ENCODE data around the gene SCN2B.

Gene SCN2B

DNA sequence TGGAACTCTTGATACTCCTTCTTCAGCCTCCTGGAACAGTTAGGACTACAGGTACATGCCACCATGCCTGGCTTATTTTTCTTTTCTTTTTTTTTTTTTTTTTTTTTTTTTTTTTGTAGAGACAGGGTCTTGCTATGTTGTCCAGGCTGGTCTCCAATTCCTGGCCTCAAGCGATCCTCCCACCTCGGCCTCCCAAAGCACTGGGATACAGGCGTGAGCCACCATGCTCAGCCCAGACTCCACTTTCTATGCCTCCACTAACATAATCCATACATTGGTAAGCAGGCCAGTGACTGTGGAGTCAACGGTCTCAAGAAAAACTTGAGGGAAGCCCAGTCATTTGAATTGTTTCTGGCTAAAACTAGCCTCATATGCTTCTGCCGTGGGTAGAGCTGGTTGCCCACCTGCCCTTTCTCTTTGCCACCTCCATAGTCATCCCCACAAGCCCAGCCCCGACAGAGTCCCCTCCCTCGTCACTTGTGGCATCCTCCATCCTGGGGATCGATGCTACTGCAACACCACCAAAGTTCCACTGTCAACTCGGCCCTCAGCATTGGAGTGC, 2.4 kb downstream of the SCN2B start:
- no peak for DNase-seq

DNA sequence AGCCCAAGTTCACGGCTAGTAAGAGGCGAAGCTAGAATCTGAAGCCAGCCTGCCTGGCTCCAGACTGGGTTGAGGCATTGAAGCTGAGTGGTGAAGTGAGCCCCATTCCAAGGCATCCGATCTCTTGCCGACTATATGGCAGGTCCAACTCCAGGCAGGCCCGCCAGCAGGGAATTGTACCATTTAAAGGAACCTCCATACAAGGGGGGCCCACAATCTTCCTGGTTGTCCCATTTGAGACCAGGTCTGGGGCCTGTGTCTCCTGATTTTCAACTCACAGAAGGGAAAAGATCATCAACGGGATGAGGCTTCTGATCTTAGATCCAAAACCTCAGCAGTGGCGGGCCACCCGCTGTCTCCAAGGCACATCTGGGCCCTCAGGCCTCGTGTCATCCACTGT, 4.1 kb downstream of the SCN2B start:
- no peak for DNase-seq

DNA sequence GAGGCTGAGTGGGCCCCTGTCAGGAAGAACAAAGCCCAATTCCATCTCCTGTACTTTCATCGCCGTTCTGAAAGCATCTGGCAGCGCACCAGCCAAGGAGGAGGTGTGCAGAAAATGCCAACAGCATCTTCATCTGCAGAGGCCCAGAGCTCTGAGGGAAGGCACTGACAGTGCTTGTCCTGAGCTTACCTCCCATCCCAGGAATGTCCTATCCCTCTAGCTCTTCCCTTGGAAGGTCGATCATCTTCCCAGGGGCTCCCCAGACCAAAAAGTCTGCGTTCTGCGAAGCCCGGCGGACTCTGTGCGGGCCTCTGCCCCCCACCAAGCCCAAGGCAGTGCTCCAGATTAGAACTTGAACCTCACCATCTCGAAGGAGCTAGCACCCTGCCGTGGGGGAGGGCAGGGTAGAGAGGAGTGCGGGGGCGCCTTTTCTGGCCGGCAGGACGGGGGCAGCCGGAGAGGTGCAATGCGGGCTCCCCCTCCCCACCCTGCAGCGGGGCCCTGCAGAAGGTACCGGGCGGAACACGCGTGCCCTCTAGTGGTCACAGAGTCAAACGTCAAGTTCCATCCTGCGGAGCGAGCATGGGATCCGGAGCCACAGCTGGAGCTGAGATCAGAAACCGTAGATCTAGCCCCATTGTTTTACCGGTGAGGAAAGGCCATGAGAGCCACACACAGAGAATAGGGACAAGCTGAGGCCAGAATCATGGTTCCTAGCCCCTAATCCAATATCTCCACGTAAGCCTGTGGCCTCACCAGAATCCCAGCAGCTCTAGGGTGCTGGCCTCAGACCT, 5.0 kb downstream of the SCN2B start:
- peak; percentile 60 for DNase-seq

DNA sequence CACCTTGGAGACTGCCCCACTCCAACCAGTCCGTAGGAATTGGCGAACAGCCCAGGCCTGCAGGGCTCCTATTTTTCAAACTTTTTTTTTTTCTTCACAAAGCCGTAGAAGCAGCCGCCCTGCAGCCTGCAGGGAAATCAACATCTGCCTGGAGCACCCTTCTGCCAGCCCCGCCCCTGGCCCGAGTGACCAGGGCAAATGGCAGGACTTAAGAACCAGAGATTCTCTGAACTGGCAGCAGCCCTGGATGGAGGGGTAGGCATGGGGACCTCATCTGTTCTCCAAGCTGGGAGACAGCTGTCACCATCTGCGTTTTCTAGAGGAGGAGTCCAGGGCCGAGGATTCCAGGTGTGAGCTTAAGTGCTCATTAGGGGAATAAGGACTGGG, 5.6 kb downstream of the SCN2B start:
- no peak for DNase-seq

DNA sequence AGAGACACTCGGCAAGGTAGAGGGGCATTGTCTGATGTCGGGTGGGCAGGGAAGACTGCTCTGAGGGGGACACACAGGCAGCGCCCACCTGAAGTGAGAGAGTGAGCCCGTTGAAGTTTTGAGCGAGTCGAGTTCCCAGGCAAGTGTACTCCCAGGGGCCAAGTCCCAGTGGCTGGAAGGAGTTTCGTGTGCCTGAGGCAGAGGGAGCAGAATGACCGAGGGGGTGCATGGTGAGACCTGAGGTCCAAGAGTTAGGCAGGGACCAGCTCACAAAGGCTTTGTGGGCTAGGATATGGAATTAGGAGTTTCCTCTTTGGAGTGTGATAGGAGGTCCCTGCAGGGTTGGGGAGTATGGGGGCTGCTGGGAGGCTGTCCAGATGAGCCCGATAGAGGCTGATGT, 6.2 kb downstream of the SCN2B start:
- DNase-seq: no peak

DNA sequence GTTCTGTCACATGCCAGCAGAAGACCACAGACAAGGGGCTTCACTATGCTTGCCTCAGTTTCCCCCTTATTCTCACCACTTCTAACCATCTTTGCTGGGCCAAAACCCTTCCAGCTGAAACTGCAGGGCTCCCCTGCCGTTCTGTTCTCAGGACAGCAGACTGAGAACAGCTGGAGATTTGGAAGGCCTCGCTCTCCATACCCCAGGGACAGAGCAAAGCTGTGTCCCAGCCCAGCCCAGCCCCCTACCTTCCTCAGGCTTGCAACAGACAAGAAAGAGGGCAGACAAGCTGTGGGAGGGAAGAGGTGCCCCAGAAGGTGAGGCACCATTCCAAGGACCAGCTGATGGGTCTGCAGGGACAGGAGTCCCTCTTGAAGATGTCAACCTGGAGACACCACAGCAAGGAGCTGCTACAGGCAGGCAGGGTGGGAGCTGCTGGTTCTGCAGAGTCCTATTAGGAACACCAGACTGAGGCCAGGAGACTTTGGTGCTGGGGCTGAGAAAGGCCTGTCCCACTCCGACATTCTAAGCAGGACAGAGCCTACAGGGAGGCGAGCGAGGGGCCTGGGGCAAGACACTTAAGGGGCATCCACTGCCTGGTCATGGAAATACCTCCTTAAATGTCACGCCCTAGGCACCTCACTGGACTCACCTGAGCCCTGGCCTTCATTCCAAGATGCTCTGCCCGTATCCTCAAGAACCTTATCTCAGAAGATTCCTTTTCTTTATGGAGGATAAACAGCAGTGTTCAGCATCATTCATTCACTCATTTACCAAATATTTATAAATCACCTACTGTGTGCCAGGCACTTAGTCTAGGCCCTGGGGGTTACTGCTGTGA, 6.9 kb downstream of the SCN2B start:
- no peak for DNase-seq

DNA sequence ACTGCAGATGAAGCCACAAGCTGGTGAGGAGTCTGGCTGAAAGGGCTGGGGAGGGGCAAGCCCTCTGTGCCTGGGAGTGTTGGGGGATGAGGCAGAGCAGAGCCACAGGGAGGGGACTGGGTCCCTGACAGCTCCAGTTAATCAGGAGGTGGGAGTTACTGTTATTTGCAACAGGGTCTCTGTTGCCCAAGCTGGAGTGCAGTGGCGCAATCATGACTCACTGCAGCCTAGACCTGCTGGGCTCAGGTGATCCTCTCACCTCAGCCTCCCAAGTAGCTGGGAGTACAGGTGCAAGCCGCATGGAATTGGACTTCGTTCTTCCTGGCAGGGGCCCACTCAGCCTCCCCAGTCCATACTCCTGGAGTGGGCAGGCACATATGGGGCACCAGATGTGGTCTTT, 7.7 kb downstream of the SCN2B start:
- no peak for DNase-seq

DNA sequence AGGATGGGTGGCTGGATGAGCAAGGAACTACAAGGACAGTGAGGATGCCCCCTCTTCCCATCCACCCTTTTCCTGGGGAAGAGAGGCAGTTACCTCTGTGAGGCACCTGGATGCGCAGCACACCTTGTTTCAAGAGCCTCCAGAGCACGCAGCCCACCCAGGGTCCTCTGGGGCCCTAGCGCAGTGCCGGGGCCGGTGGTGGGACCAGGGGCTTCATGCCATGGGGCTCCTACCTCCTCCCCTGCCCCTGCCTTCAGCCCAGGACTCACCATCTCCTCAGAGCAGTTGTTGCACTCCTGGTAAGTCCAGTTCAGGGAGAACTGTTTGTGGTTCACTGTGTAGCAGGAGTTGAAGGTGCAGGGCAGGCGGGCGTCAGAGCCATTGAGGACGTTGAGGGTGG, 8.1 kb downstream of the SCN2B start:
- DNase-seq: no peak

DNA sequence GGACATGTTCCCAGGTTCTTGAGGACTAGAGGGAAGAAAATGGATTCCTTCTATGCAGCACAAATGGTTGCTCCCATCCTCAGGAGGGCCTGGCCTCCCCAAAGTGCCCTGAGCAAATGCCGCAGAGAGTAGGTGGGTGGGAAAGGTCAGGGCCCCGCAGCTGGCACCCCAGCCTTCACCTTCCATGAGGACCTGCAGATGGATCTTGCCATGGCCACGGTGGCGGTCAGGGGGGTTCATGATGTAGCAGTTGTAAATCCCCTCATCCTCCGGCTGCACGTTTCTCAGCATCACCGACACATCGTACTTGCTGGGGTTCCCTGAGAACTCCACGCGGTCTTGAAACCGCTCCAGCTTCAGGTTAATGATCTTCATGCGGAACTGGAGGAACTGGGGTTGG, 8.5 kb downstream of the SCN2B start:
- no peak for DNase-seq

DNA sequence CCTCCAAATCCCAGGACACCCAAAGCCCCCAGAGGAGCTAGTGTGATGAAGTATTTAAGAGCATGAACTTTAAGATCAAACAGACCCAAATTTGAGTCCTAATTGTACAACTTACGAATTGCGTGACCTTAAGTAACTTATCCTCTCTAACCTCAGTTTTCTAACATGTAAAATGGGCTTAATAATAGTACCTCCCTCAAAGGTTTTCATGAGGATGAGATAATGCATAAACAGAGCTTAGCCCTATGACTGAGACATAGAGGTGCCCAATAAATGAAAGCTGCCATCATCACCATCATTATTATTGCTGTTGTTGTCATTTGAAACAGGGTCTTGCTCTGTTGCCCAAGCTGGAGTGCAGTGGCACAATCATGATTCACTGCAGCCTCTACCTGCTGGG, 9.2 kb downstream of the SCN2B start:
- no peak for DNase-seq

DNA sequence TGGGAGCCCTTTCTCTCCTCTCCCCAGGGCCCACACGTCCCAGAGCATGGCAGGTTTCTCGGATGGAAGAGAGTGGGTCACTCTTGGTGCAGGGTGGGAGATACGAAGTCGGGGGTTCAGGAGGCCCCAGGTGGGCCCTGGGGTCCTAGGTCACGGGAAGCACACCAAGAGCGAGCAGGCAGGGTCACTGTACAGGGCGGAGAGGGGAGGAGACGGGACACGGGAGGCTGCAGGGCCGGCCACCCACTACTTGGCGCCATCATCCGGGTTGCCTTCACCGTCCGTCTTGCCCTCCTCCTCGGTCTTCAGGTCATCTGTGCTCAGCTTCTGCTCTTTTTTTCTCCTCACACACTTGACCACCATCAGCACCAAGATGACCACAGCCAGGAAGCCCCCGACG, 9.8 kb downstream of the SCN2B start:
- DNase-seq: no peak

DNA sequence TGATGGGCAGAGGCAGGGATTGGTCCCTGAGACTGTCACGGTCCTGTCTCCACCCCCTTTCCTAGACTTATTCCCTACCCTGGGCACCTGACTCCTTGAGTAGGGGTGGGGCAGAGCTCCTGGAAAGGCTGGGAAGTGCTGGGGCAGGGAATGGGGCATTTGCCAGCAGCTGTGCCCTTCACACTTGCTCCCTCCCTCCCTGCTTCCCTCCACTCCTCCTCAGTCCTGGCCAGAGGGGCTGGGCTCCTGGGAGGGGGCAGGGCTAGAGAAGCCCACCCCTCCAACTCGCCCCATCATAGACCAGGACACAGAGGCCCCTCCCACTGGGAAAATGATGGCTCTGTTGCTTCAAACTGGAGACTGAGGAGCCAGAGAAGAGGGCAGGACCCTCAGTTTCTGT, 11.6 kb downstream of the SCN2B start:
- no peak for DNase-seq

DNA sequence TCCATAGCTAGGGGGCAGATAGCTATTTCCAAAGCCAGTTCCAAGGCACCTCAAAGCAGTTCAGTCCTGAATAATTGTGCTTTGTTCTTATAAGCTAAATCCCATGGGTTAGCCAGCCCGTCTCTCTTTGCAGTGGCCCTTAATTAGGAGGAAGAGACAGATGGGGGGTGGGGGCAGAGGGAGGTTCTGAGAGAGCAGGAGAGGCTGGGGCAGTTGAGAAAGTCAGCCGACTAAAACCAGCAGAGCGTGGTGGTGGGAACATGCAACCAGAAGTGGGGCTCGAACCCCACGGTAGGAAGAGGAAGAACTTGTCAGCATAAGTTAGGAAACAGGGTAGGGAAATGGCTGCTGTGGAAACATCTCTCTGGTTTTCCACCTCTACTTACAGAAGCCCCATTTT, 12.9 kb downstream of the SCN2B start:
- no peak for DNase-seq

DNA sequence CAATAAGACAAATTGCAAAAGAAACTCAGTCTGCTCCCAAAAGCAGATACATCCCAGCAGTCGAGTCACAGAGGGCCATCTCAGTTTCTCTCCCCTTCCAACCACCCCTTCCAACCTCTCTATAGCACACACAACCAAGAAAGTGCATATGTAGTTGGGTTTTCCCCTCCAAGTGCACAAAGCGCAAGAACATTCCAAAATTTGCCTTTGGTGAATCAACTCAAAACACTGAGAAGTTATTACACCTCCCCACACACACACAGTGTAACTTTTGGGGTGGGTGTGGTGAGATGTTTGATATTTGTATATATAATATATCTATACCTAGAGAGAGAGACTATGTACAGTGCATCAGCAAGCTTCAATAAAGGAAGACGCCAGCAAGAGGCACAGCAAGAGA, 13.6 kb downstream of the SCN2B start:
- DNase-seq: no peak

DNA sequence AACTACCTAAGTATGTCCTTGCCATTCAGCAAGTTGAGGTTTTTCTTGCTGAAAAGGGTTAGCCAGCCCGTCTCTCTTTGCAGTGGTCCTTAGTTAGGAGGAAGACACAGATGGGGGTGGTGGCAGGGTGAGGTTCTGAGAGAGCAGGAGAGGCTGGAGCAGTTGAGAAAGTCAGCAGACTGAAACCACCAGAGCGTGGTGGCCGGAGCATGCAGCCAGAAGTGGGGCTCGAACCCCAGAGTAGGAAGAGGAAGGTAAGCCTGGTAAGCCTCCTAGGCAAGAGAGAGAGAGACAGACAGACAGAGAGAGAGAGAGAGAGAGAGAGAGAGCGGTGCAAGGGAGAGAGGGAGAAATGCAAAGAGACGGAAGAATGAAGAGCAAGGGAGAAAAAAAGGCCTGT, 14.7 kb downstream of the SCN2B start:
- no peak for DNase-seq

DNA sequence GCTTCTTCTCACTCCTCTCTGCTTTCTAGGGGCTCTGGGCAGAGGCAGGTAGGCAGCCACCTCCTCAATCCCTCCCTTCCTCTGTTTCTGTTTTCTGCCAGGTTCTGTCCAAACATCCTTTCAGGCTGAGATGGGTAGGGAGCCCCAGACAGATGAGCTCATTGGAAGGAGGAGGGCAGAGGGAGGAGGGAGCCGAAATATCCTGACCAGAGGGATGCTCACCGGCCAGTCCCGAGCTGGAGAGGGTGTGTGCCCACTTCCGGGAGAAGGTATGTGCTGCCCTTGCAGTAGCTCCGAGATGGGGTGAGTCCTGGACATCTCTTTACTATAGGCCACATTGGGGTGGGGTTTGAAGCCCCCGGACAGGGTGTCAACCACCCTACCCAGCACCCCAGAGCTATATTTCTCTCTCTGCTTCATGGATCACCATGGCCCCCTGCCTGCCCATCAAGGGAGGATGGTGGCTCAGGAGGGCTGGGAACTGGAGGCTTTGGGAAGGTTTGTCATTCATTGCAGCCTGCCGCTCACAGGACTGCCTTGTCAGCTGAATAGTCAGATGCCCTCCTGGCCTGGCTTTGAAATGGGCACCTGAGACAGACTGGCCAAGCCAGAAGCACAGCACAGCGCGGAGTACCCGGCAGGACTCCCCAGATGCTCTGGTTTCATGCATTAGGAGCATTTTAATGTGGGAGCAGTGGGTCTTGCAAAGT, 19.1 kb downstream of the SCN2B start:
- no peak for DNase-seq

DNA sequence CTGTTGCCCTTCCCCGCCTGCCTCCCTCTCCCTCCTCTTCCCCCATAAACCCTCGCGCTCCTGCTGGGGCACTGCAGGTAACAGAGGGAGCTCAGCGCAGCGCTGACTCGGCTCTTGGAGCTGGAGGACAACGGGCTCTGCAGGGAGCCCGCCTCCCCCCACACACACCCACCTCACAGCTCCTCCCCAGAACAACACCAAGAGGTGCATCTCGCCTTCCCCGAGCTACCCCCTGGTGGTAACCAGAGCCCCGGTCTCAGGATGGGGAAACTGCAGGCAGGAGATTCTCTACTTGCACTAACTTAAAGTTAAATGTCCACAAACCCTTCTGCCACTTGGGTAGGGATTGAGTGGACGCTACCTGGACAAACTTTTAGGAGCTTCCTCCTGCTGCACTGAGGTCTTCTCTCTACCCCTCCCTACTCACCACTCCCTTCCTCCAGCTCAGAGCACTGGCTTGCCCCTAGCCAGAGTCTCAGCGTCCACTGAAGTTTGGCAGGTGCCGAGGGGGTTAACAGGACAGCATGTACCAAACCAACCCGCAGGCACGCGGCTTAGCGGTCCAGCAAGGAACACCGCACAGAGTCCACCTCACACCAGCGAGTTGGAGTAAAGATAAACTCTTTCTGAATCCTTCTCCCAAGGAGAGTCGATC, 19.8 kb downstream of the SCN2B start:
- DNase-seq: no peak

DNA sequence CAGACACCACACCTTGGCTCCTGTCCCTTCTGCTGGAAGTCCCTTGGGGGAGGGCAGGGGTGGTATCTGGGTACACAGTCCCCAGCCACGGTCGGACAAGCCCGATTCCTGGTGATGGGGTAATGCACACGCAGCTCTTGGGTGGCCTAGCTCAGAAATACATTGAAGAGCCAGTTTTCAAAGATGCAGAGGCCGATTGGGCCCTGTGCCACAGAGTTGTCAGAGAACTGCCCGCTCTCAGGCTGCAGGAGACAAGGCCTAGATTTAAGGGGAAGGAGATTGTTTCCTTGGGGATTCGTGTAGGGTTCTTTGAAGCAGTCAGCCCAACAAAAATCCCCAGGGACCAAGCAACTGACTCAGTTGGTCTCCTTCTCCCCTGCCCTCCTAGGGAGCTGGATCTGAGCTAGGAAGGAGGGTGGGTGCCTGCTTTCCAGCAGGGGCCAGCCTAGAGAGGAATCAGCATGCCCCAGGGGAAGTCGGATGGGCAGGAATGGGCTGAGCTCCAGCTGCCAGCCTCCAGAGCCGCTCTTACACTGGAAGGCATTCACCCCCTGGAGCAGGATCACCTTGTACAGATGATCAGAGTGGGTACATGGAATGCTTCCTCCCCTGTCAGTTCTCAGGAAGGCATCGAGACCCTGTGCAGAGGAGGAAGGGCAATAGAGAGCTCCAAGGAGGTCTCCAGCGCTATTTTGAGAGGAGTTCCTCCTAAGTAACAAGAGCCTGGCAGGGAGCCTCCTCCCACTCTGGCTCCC, 20.5 kb downstream of the SCN2B start:
- no peak for DNase-seq

DNA sequence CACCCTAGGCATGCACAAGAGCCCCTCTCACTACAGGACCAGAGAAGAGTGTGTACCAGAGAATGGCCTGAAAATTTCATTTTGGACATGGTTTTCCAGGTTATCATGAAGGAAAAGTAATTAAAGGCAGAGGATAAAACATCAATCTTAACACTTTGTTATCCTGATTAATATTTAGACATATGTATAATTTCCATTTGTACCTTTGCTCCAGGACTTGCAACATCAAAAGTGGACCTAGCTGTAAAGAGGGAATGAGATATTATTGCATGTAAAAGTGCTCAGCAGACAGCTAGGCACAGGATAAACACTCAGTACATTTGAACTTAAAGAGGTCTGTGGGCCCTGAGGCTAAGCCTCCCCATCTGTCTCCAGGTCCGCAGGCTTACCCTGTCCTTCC, 21.8 kb downstream of the SCN2B start:
- DNase-seq: no peak

DNA sequence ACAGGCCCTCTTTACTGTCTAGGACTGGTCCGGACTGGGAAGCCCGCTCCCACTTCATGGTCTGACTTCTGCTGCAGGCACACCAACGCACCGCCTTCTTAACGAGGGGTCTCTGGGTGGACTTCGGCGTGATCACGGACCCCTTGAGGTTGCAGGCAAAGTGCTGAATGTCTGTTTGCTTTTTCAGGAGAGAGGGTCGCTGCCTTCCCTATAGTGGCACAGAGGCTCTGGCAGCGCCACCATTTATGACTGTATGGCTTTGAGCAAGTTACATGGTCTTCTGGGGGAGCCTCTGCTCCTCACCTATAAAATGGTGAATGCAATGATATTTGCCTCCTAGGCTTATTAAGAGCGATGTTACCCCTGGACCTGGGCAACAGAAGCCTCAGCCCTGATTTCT, 22.5 kb downstream of the SCN2B start:
- no peak for DNase-seq

DNA sequence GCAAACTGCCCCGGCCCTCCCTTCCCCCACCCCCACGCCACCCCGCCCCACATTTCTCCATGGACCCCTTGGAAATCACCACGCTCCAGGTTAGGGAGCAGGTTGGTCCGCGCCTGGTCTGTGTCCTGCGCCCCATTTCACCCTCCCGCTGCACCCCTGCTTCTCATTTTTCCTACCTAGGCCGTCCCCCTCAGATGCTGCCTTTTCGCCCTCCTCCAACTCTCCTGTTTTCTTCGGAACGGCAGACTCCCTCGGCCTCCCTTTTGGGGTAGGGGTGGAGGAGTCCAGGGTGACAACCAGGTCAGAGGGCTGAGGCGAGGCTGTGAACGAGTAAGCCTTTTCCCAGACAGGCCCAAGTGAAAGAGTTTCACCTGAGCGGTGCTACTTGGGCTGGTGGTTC, 22.9 kb downstream of the SCN2B start:
- DNase-seq: no peak

Data from NCI-H1092 treated with DMSO at 0.1 percent for 48 hours (cell line).